ENCODE results near the gene ZNF462.

DNA sequence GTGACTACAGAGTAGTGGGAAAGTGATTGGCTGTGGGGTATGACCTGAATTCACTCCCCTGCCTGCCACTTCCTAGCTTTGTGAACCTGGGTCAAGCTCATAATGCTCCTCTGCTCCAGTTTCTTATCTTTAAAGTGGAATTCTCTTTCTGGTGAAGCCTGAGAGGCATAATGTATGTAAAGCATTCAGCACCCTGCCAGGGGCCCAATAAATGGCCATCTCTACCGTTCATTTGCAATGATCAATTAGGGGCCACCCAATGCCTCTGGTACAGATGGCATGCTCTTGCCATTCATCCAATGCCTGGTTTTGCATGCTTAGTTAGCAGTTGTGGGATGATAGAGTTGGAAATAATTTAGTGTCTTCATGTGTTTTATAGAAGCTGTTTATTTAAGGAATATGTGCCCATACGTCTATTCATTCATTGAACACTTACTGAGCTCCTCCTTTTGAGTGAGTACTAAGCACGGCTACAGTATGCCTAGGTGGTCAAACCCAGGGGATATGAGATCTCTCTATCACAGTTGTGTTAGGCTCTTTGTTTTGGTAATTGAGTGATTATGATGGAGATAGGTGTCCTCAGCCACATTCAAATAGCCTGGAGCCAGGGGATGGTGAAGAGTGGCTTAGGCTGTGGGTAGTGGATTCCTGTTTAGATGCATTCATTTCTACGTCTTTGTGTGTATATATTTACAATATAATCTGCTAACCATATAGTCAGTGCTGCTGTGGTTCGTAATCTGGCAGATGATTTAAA is 15.3 kb downstream of the ZNF462 start:
- TF ChIP-seq SP1 (IDR thresholded peaks at IDR 0.05) (no peak), EGR1 (IDR thresholded peaks at IDR 0.05; ENCODE audit: low read depth in 2 of 2) (no peak), GABPA (IDR thresholded peaks at IDR 0.05 in 1 of 2, conservative IDR thresholded peaks at IDR 0.05 in 1 of 2) (no peak), TAF1 (conservative IDR thresholded peaks at IDR 0.05) (no peak), RAD21 (IDR thresholded peaks at IDR 0.05) (no peak), YY1 (IDR thresholded peaks at IDR 0.05) (no peak)
- TF ChIP-seq, protein P1, sequence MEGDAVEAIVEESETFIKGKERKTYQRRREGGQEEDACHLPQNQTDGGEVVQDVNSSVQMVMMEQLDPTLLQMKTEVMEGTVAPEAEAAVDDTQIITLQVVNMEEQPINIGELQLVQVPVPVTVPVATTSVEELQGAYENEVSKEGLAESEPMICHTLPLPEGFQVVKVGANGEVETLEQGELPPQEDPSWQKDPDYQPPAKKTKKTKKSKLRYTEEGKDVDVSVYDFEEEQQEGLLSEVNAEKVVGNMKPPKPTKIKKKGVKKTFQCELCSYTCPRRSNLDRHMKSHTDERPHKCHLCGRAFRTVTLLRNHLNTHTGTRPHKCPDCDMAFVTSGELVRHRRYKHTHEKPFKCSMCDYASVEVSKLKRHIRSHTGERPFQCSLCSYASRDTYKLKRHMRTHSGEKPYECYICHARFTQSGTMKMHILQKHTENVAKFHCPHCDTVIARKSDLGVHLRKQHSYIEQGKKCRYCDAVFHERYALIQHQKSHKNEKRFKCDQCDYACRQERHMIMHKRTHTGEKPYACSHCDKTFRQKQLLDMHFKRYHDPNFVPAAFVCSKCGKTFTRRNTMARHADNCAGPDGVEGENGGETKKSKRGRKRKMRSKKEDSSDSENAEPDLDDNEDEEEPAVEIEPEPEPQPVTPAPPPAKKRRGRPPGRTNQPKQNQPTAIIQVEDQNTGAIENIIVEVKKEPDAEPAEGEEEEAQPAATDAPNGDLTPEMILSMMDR (IDR thresholded peaks at IDR 0.05; ENCODE audit: low read depth, low read length, missing input control): no peak
- TF ChIP-seq, protein P2, sequence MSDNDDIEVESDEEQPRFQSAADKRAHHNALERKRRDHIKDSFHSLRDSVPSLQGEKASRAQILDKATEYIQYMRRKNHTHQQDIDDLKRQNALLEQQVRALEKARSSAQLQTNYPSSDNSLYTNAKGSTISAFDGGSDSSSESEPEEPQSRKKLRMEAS (IDR thresholded peaks at IDR 0.05): no peak
- TF ChIP-seq, protein P3, sequence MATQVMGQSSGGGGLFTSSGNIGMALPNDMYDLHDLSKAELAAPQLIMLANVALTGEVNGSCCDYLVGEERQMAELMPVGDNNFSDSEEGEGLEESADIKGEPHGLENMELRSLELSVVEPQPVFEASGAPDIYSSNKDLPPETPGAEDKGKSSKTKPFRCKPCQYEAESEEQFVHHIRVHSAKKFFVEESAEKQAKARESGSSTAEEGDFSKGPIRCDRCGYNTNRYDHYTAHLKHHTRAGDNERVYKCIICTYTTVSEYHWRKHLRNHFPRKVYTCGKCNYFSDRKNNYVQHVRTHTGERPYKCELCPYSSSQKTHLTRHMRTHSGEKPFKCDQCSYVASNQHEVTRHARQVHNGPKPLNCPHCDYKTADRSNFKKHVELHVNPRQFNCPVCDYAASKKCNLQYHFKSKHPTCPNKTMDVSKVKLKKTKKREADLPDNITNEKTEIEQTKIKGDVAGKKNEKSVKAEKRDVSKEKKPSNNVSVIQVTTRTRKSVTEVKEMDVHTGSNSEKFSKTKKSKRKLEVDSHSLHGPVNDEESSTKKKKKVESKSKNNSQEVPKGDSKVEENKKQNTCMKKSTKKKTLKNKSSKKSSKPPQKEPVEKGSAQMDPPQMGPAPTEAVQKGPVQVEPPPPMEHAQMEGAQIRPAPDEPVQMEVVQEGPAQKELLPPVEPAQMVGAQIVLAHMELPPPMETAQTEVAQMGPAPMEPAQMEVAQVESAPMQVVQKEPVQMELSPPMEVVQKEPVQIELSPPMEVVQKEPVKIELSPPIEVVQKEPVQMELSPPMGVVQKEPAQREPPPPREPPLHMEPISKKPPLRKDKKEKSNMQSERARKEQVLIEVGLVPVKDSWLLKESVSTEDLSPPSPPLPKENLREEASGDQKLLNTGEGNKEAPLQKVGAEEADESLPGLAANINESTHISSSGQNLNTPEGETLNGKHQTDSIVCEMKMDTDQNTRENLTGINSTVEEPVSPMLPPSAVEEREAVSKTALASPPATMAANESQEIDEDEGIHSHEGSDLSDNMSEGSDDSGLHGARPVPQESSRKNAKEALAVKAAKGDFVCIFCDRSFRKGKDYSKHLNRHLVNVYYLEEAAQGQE (IDR thresholded peaks at IDR 0.05): no peak
- TF ChIP-seq, protein P4, sequence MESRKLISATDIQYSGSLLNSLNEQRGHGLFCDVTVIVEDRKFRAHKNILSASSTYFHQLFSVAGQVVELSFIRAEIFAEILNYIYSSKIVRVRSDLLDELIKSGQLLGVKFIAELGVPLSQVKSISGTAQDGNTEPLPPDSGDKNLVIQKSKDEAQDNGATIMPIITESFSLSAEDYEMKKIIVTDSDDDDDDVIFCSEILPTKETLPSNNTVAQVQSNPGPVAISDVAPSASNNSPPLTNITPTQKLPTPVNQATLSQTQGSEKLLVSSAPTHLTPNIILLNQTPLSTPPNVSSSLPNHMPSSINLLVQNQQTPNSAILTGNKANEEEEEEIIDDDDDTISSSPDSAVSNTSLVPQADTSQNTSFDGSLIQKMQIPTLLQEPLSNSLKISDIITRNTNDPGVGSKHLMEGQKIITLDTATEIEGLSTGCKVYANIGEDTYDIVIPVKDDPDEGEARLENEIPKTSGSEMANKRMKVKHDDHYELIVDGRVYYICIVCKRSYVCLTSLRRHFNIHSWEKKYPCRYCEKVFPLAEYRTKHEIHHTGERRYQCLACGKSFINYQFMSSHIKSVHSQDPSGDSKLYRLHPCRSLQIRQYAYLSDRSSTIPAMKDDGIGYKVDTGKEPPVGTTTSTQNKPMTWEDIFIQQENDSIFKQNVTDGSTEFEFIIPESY (IDR thresholded peaks at IDR 0.05): no peak

Data from liver (tissue), 3 donors.